Measurements from ENCODE around the gene CHKA.

- TF ChIP-seq REST (IDR thresholded peaks at IDR 0.05; ENCODE audit: insufficient read depth in 1 of 2, low read depth in 2 of 2, low read length in 2 of 2) (no peak), POLR2AphosphoS5 (IDR thresholded peaks at IDR 0.05; ENCODE audit: low read depth, low read length) (no peak), SIN3A (IDR thresholded peaks at IDR 0.05; ENCODE audit: borderline replicate concordance, insufficient read depth, low read length) (no peak)
Observed at GRCh38 chr11:68015467-68015866, 105.7 kb downstream of the CHKA start.
